ENCODE measurements around the gene MARF1. TPM values are rescaled to one million over a fixed set of nuclear protein-coding genes. Genes with fewer than 3 reads are reported as not detected.

MARF1 gene
- total RNA-seq, 1 experiment from 2014 or later, result 9.9 TPM

Other genes starting within 250 kb of the MARF1 start
- not detected in 2 replicates for gene MPV17L, start 247.4 kb downstream of the MARF1 start, total RNA-seq (2014; rRNA removed; shearing (Covaris generic))
- gene BMERB1, start 208.6 kb downstream of the MARF1 start, total RNA-seq (2014; rRNA removed; shearing (Covaris generic)), result 5.5 and 10.3 TPM in 2 replicates
- gene NDE1, start 7.1 kb upstream of the MARF1 start, total RNA-seq (2014; rRNA removed; shearing (Covaris generic)), result 36.6 and 37.0 TPM in 2 replicates
- 0.03 TPM in 2 replicates for gene MYH11, start 213.9 kb upstream of the MARF1 start, total RNA-seq (2014; rRNA removed; shearing (Covaris generic))
- 30.9 and 37.0 TPM in 2 replicates for gene CEP20, start 245.4 kb upstream of the MARF1 start, total RNA-seq (2014; rRNA removed; shearing (Covaris generic))

Measured in HT1080 (cell line).